Measurements from ENCODE around the gene DOC2A.

Gene DOC2A

DNA sequence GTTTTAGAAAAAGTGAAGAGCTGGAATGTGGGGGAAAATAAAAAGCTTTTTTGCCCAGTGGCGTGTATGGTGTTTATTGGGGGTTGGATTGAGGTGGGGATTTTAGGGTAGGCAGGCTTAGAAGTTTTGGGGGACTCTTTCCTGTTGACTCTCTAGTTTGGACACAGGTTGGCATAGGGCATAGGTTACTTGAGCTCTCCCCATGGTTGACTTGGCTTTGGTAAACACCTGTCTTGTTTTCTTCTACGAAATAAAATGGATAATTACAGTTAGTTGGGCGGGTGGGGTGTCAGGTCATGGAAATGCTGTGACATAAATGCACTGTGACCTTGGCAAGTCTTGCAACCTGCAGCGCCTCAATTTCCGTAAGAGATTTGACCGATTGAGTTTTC lies 37.8 kb downstream of the DOC2A start:
- Histone ChIP-seq H3K23ac (ENCODE audit: low read length in 2 of 2) (no peak overlapping the region), H3K4ac (ENCODE audit: low read depth in 1 of 2, low read length in 2 of 2) (no peak overlapping the region), H4K91ac (ENCODE audit: low read length) (no peak overlapping the region), H3K14ac (ENCODE audit: low read length in 2 of 2) (no peak overlapping the region), H3K4me1 (ENCODE audit: control insufficient read depth, insufficient read depth, low read depth, low read length) (peaks cover 18% of the 10 kb centered on the region), H2BK15ac (ENCODE audit: low read depth, poor library complexity, severe bottlenecking) (no peak overlapping the region), H3K4me3 (ENCODE audit: insufficient read depth in 1 of 2, low read depth in 1 of 2, low read length in 2 of 2) (no peak overlapping the region), H3K9ac (ENCODE audit: low read length) (no peak overlapping the region), H4K8ac (ENCODE audit: low read length) (peak overlapping the region; percentile 39), H2BK120ac (ENCODE audit: low read depth, low read length) (no peak overlapping the region), H3K36me3 (ENCODE audit: control insufficient read depth in 1 of 2, insufficient read depth in 2 of 2, low read depth in 1 of 2, low read length in 2 of 2) (peaks cover 33 to 46% of the 10 kb centered on the region in 2 experiments), H2AK5ac (ENCODE audit: low read length, severe bottlenecking) (no peak overlapping the region), H3K27me3 (ENCODE audit: control insufficient read depth in 1 of 2, insufficient read depth in 1 of 2, low read length in 2 of 2) (no peaks in the 10 kb centered on the region), H3K4me2 (ENCODE audit: low read length, poor library complexity, severe bottlenecking) (peak overlapping the region; percentile 16), H3K27ac (ENCODE audit: low read length, poor library complexity, severe bottlenecking) (peak overlapping the region; percentile 59), H3K9me3 (ENCODE audit: control insufficient read depth, low read length) (no peaks in the 10 kb centered on the region), H2AFZ (ENCODE audit: low read depth, low read length) (no peak overlapping the region), H3K79me1 (replicated peaks; ENCODE audit: low read length, poor library complexity, severe bottlenecking) (peaks cover 13% of the 10 kb centered on the region), H2BK5ac (ENCODE audit: low read depth, low read length, poor library complexity, severe bottlenecking) (no peak overlapping the region), H2BK12ac (ENCODE audit: low read length in 2 of 2) (no peak overlapping the region), H3K18ac (ENCODE audit: low read depth in 1 of 2, low read length in 2 of 2) (peak overlapping the region in 1 of 2 experiments; percentile 16)
- no peak for DNase-seq
- 77% methylated on average over 6 of the region's 6 CpGs for WGBS

DNA sequence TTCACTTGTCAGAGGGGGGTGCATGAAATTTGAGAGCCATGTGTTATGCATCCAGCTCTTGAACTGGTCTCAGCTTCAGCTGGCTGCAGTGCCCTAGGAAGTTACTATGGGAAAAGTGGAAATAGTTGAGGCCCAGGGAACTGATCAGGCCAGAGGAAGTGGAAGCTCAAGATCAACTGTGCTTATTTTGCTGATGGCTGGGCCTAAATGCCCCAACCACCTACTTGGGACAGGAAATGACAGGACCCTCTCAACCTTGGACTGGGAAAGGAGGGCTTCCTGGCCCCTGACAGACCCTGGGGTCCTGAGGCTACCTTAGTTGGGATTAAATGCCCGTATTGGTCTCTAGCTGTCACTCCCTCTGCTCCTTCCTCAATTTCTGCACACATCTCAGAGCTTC lies 38.3 kb downstream of the DOC2A start:
- Histone ChIP-seq H4K8ac (ENCODE audit: low read length) (no peak overlapping the region), H3K4ac (ENCODE audit: low read depth in 1 of 2, low read length in 2 of 2) (no peak overlapping the region), H2BK15ac (ENCODE audit: low read depth, poor library complexity, severe bottlenecking) (no peak overlapping the region), H3K4me1 (ENCODE audit: control insufficient read depth, insufficient read depth, low read depth, low read length) (peaks cover 18% of the 10 kb centered on the region), H3K27me3 (ENCODE audit: control insufficient read depth in 1 of 2, insufficient read depth in 1 of 2, low read length in 2 of 2) (no peaks in the 10 kb centered on the region), H2BK120ac (ENCODE audit: low read depth, low read length) (no peak overlapping the region), H4K91ac (ENCODE audit: low read length) (no peak overlapping the region), H3K9me3 (ENCODE audit: control insufficient read depth, low read length) (no peaks in the 10 kb centered on the region), H3K18ac (ENCODE audit: low read depth in 1 of 2, low read length in 2 of 2) (no peak overlapping the region), H3K4me3 (ENCODE audit: insufficient read depth in 1 of 2, low read depth in 1 of 2, low read length in 2 of 2) (no peak overlapping the region), H3K9ac (ENCODE audit: low read length) (no peak overlapping the region), H2BK12ac (ENCODE audit: low read length in 2 of 2) (no peak overlapping the region), H3K23ac (ENCODE audit: low read length in 2 of 2) (no peak overlapping the region), H2AFZ (ENCODE audit: low read depth, low read length) (no peak overlapping the region), H3K27ac (ENCODE audit: low read length, poor library complexity, severe bottlenecking) (no peak overlapping the region), H3K4me2 (ENCODE audit: low read length, poor library complexity, severe bottlenecking) (no peak overlapping the region), H3K36me3 (ENCODE audit: control insufficient read depth in 1 of 2, insufficient read depth in 2 of 2, low read depth in 1 of 2, low read length in 2 of 2) (peaks cover 31 to 44% of the 10 kb centered on the region in 2 experiments), H3K79me1 (replicated peaks; ENCODE audit: low read length, poor library complexity, severe bottlenecking) (peaks cover 12% of the 10 kb centered on the region), H2BK5ac (ENCODE audit: low read depth, low read length, poor library complexity, severe bottlenecking) (no peak overlapping the region), H3K14ac (ENCODE audit: low read length in 2 of 2) (no peak overlapping the region), H2AK5ac (ENCODE audit: low read length, severe bottlenecking) (no peak overlapping the region)
- WGBS: 100% methylated on average over 1 of the region's 1 CpG
- DNase-seq: no peak

- peaks cover 13% of the 10 kb centered on the region for H3K4me1 ChIP-seq (ENCODE audit: control insufficient read depth, insufficient read depth, low read depth, low read length)
- no peaks in the 10 kb centered on the region for H3K9me3 ChIP-seq (ENCODE audit: control insufficient read depth, low read length)
- H3K4me3 ChIP-seq (ENCODE audit: insufficient read depth in 1 of 2, low read depth in 1 of 2, low read length in 2 of 2): no peak overlapping the region
- no peak overlapping the region for H3K18ac ChIP-seq (ENCODE audit: low read depth in 1 of 2, low read length in 2 of 2)
- no peak overlapping the region for H3K4ac ChIP-seq (ENCODE audit: low read depth in 1 of 2, low read length in 2 of 2)
- H2BK12ac ChIP-seq (ENCODE audit: low read length in 2 of 2): no peak overlapping the region
- no peak overlapping the region for H2BK120ac ChIP-seq (ENCODE audit: low read depth, low read length)
- no peak overlapping the region for H3K9ac ChIP-seq (ENCODE audit: low read length)
- H3K79me1 ChIP-seq (replicated peaks; ENCODE audit: low read length, poor library complexity, severe bottlenecking): peaks cover 12% of the 10 kb centered on the region
- H2BK5ac ChIP-seq (ENCODE audit: low read depth, low read length, poor library complexity, severe bottlenecking): no peak overlapping the region
- no peak overlapping the region for H3K14ac ChIP-seq (ENCODE audit: low read length in 2 of 2)
- H3K36me3 ChIP-seq (ENCODE audit: control insufficient read depth in 1 of 2, insufficient read depth in 2 of 2, low read depth in 1 of 2, low read length in 2 of 2): peaks cover 29 to 47% of the 10 kb centered on the region in 2 experiments
- no peak overlapping the region for H3K4me2 ChIP-seq (ENCODE audit: low read length, poor library complexity, severe bottlenecking)
- no peak overlapping the region for H2AFZ ChIP-seq (ENCODE audit: low read depth, low read length)
- H2AK5ac ChIP-seq (ENCODE audit: low read length, severe bottlenecking): no peak overlapping the region
- H3K23ac ChIP-seq (ENCODE audit: low read length in 2 of 2): no peak overlapping the region
- H4K91ac ChIP-seq (ENCODE audit: low read length): no peak overlapping the region
- 98% methylated on average over 5 of the region's 8 CpGs for WGBS
- DNase-seq: no peak
- no peak overlapping the region for H4K8ac ChIP-seq (ENCODE audit: low read length)
- H3K27ac ChIP-seq (ENCODE audit: low read length, poor library complexity, severe bottlenecking): no peak overlapping the region
- H3K27me3 ChIP-seq (ENCODE audit: control insufficient read depth in 1 of 2, insufficient read depth in 1 of 2, low read length in 2 of 2): no peaks in the 10 kb centered on the region
- no peak overlapping the region for H2BK15ac ChIP-seq (ENCODE audit: low read depth, poor library complexity, severe bottlenecking)
These were observed 39.5 kb downstream of the DOC2A start for GRCh38 chr16:29971304-29971703.

- H3K4me2 ChIP-seq (ENCODE audit: low read length, poor library complexity, severe bottlenecking): no peak overlapping the region
- H3K27ac ChIP-seq (ENCODE audit: low read length, poor library complexity, severe bottlenecking): no peak overlapping the region
- no peak overlapping the region for H3K4ac ChIP-seq (ENCODE audit: low read depth in 1 of 2, low read length in 2 of 2)
- H3K27me3 ChIP-seq (ENCODE audit: control insufficient read depth in 1 of 2, insufficient read depth in 1 of 2, low read length in 2 of 2): no peaks in the 10 kb centered on the region
- no peak overlapping the region for H2BK5ac ChIP-seq (ENCODE audit: low read depth, low read length, poor library complexity, severe bottlenecking)
- H3K18ac ChIP-seq (ENCODE audit: low read depth in 1 of 2, low read length in 2 of 2): no peak overlapping the region
- no peak overlapping the region for H3K9ac ChIP-seq (ENCODE audit: low read length)
- no peak overlapping the region for H3K4me3 ChIP-seq (ENCODE audit: insufficient read depth in 1 of 2, low read depth in 1 of 2, low read length in 2 of 2)
- H2BK15ac ChIP-seq (ENCODE audit: low read depth, poor library complexity, severe bottlenecking): no peak overlapping the region
- H3K4me1 ChIP-seq (ENCODE audit: control insufficient read depth, insufficient read depth, low read depth, low read length): peaks cover 4% of the 10 kb centered on the region
- H4K8ac ChIP-seq (ENCODE audit: low read length): no peak overlapping the region
- H3K23ac ChIP-seq (ENCODE audit: low read length in 2 of 2): no peak overlapping the region
- no peak overlapping the region for H4K91ac ChIP-seq (ENCODE audit: low read length)
- no peaks in the 10 kb centered on the region for H3K9me3 ChIP-seq (ENCODE audit: control insufficient read depth, low read length)
- peaks cover 20% of the 10 kb centered on the region for H3K79me1 ChIP-seq (replicated peaks; ENCODE audit: low read length, poor library complexity, severe bottlenecking)
- H2BK120ac ChIP-seq (ENCODE audit: low read depth, low read length): no peak overlapping the region
- WGBS: 96% methylated on average over 3 of the region's 4 CpGs
- no peak overlapping the region for H3K14ac ChIP-seq (ENCODE audit: low read length in 2 of 2)
- H2AK5ac ChIP-seq (ENCODE audit: low read length, severe bottlenecking): no peak overlapping the region
- H3K36me3 ChIP-seq (ENCODE audit: control insufficient read depth in 1 of 2, insufficient read depth in 2 of 2, low read depth in 1 of 2, low read length in 2 of 2): peaks cover 33 to 64% of the 10 kb centered on the region in 2 experiments
- H2AFZ ChIP-seq (ENCODE audit: low read depth, low read length): no peak overlapping the region
- no peak for DNase-seq
- no peak overlapping the region for H2BK12ac ChIP-seq (ENCODE audit: low read length in 2 of 2)
These were observed 42.6 kb downstream of the DOC2A start for GRCh38 chr16:29968205-29968604.

All from mesenchymal stem cell (in vitro differentiated cells and primary cell).